Measurements from ENCODE around the gene LCMT2.

- TF ChIP-seq EZH2 (IDR thresholded peaks at IDR 0.05; ENCODE audit: insufficient read depth, low read length) (no peak), CTCF (IDR thresholded peaks at IDR 0.05; ENCODE audit: insufficient read depth, low read depth, low read length) (no peak)
These were observed 54.4 kb downstream of the LCMT2 start for GRCh38 chr15:43275740-43276562.

Measured in astrocyte (in vitro differentiated cells and primary cell).